Left colon (tissue), 2 donors: ENCODE data around the gene NCKAP1. TPM values are rescaled to one million over a fixed set of nuclear protein-coding genes. Genes with fewer than 3 reads are reported as not detected.

ENCODE experiments used
- ATAC-seq: fragments of 200-7000 bp; cut with Tn5 transposase; one replicate; pipeline ENCODE4 v1.9.1; 2020; ENCODE audit warnings: mild to moderate bottlenecking, moderate library complexity
- DNase-seq, 2 donors: peaks; one replicate each; pipeline ENCODE4 v3.0.0-alpha.2; 2020
- intact Hi-C, 2 donors: fragments of 100-400 bp; cut with DNase I in 1 of 2; cut with micrococcal nuclease in 1 of 2; formaldehyde crosslinking; loops; one replicate each; pipeline versions ENCODE4 v1.11.2 to v1.14.0; 2022; cut with DNase I, micrococcal nuclease
- long read RNA-seq: library from polyadenylated mRNA; unstranded; transcript quantifications from one replicate; pipeline ENCODE4 v2.0.0, GENCODE V29; 2021
- total RNA-seq, 2 donors: library from RNA; stranded (reverse); fragmentation: NEBNext Ultra II Directional; extraction: Animal tissue kit (Norgen Biotek cat#: 25700); gene quantifications; one replicate each; pipeline ENCODE4 v1.2.1, GENCODE V29; 2021
- donor health status: DM: no; HTN: no; CAD: no.
- donor health status: DM: yes; HTN: yes; CAD: no.

The NCKAP1 gene, protein sequence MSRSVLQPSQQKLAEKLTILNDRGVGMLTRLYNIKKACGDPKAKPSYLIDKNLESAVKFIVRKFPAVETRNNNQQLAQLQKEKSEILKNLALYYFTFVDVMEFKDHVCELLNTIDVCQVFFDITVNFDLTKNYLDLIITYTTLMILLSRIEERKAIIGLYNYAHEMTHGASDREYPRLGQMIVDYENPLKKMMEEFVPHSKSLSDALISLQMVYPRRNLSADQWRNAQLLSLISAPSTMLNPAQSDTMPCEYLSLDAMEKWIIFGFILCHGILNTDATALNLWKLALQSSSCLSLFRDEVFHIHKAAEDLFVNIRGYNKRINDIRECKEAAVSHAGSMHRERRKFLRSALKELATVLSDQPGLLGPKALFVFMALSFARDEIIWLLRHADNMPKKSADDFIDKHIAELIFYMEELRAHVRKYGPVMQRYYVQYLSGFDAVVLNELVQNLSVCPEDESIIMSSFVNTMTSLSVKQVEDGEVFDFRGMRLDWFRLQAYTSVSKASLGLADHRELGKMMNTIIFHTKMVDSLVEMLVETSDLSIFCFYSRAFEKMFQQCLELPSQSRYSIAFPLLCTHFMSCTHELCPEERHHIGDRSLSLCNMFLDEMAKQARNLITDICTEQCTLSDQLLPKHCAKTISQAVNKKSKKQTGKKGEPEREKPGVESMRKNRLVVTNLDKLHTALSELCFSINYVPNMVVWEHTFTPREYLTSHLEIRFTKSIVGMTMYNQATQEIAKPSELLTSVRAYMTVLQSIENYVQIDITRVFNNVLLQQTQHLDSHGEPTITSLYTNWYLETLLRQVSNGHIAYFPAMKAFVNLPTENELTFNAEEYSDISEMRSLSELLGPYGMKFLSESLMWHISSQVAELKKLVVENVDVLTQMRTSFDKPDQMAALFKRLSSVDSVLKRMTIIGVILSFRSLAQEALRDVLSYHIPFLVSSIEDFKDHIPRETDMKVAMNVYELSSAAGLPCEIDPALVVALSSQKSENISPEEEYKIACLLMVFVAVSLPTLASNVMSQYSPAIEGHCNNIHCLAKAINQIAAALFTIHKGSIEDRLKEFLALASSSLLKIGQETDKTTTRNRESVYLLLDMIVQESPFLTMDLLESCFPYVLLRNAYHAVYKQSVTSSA
- total RNA-seq = 100 to 1,000 TPM; 108 to 119 TPM
- long read RNA-seq, full-length matches to known transcripts = 84 of 106 reads
- long read RNA-seq, partial matches to known transcripts = 18 of 106 reads
- long read RNA-seq, other reads (novel, unspliced or antisense) = 4 of 106 reads

DNA sequence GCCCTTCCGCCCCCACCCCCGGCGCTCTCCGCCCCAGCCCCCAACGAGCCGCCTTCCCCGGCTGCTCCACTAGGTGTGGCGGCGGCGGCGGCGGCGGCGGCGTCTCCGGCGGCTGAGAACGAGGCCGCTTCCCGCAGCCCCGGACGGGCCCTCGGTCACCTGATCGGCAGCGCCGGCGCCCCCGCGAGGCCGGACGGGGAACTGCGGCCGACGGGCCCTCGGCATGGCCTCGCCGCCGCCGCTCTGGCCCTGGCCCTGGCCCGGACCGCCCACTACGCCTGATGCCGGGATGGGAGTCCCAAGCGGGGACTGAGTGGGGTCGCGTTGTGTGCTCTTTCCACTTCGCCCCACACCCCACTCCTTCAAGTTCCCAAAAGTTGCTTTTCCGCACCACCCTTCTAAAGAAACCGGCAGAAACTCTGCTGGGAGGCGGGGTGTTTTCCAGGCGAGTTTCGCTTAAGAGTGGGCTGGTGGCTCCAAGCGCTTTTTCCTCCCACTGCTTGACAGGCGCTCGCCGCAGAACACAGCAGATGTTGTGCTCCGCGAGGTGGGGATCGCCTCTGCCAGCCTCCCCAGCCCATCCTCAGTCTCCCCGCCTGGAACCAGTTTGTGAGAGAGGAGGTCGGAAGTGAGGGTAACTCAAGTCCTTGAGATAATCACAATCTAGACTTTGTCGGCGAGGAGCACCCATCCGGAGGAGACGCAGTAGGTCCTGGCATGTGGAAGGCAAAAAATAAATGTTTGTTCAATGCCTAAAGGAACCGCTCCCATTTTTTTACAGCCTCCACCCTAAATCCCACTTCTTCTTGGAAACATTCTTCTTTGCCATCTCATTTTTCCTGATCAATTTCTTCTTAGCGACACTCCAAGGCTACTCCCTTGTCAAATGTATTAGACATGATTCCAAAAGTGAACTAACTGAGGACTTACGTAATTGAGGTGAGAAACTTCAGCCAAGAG is at the start of gene NCKAP1:
Gene NCKAP1 (minus strand): TSS at position 117 of the 960 bp plus-strand sequence. CDS start 358 bp downstream, outside the sequence.
- intact Hi-C loops = no loop called here
- peak; percentile 87 to 92 for DNase-seq
- peak; percentile 87 for ATAC-seq

DNA sequence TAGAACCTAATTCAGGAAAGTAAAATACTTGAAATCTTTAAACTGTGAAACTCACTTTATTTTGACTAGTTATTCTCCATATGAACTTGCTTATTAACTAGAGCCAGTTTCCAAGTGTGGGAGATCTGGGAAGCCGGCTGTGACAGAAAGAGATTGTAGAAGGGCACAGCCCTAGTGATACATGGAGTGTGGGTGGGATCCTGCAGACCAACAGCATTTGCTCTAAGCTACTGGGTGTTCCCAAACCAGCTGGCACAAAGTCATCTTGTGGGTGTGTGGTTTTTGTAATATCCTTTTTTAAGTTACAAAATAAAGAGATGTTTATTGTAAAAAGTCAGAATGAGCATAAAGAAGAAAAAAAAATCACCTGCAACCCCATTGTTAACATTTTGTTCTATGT is 43.7 kb upstream of the NCKAP1 start:
- intact Hi-C loops = no loop called here
- ATAC-seq = no peak
- no peak for DNase-seq

DNA sequence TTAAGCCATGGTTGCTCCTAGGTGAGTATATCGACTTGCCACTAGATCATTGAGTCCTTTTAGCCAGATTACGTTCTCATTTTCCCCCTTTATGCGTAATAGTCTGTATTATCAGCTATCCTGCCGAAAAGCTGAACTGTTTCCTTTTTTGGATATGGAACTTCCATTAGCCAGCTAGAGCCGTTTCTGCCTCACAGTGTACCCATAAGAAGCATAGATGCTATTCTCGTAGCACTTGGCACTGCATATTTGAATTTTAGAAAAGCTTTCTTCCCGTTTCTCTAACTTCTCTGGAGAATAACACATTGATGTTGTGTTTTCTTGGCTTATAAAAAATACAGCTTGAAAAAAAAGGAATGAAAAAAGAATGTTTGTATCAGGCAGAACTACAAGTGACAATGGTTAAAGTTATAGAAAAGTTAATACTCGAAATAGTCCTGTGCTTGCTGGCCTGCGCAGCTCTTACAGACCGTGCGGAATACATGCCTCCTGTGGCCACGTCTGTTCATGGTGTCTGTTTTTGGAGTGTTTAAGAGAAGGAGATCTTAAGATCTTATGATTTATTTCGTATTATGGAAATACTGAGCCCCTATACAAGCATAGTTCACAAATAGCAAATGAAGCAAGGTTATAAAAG is 41.0 kb upstream of the NCKAP1 start:
- intact Hi-C loops = loop anchor here in 1 of 2 donors (5.0 kb wide), 1 partner anchor 43 kb away; the partner anchor contains the start of gene NUP35
- ATAC-seq (peak; percentile 42), DNase-seq (peak in 1 of 2 donors; percentile 26)

DNA sequence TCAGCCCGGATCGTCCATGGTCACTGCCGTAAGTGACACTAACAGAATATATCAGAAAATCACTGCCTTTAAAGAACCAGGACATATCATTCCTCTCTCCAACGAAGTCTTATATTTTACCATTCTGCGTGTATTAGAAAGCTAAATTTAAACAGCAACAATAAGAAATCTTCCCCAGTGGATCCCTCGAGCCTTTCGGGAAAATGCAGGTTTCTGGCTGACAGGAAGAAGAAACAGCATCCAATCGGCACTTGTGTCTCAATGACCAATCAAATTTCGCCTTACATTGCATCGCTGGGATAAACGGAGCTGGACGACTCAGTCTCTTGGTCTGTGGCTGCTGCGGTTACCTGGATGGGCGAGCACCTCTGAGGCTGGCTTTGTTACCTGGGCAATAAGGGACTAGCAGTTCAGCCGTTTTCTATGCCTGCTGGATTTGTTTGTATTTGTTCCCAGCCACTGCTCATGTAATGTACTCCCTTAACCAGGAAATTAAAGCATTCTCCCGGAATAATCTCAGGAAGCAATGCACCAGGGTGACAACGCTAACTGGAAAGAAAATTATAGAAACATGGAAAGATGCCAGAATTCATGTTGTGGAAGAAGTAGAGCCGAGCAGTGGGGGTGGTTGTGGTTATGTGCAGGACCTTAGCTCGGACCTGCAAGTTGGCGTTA is 40.3 kb upstream of the NCKAP1 start, which contains the start of gene DUSP19:
Gene DUSP19 (plus strand): TSS at position 284 of the 675 bp plus-strand sequence. CDS start 187 bp downstream, at position 471.
- DNase-seq (peak; percentile 87 to 89), ATAC-seq (peak; percentile 98)
- intact Hi-C loops = loop anchor here in 1 of 2 donors (5.0 kb wide), 1 partner anchor 44 kb away; the partner anchor contains the start of gene NUP35

DNA sequence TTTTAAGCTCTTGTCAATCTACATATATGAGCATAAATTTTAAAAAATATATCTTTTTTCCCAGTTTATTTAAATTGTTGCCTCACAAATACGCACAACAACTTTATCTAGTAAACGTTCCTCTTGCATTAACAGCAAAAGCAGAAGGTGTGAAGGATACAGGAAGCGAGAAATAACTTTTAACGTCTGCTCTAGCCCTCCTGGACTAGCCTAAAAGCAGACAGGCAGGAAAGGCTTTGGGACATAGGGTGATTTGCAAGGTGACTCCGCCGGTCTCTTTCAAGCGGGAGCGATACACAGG is 39.9 kb upstream of the NCKAP1 start:
- DNase-seq (peak; percentile 31 to 64), ATAC-seq (peak; percentile 76)
- intact Hi-C loops = loop anchor here in 1 of 2 donors (5.0 kb wide), 1 partner anchor 44 kb away; the partner anchor contains the start of gene NUP35

DNA sequence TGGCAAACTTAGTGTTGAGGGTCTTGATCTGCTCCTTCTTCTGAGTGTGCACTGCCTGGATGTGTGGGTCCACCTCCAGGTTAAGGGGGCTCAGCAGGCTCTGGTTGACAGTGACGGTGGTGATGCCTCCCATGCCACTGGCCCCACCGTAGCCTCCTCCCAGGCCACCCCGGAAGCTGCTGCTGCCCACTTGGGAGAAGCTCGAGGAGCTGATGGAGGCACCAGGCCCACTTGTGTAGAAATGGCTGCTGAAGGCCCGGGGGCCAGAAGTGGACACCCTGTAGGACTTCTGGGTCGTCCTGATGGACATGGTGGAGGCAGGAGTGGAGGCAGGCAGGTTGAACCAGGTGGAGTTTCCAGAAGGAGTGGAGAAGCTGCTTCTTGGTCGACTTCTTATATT is 33.9 kb upstream of the NCKAP1 start:
- ATAC-seq (no peak), DNase-seq (no peak)
- intact Hi-C loops = no loop called here

DNA sequence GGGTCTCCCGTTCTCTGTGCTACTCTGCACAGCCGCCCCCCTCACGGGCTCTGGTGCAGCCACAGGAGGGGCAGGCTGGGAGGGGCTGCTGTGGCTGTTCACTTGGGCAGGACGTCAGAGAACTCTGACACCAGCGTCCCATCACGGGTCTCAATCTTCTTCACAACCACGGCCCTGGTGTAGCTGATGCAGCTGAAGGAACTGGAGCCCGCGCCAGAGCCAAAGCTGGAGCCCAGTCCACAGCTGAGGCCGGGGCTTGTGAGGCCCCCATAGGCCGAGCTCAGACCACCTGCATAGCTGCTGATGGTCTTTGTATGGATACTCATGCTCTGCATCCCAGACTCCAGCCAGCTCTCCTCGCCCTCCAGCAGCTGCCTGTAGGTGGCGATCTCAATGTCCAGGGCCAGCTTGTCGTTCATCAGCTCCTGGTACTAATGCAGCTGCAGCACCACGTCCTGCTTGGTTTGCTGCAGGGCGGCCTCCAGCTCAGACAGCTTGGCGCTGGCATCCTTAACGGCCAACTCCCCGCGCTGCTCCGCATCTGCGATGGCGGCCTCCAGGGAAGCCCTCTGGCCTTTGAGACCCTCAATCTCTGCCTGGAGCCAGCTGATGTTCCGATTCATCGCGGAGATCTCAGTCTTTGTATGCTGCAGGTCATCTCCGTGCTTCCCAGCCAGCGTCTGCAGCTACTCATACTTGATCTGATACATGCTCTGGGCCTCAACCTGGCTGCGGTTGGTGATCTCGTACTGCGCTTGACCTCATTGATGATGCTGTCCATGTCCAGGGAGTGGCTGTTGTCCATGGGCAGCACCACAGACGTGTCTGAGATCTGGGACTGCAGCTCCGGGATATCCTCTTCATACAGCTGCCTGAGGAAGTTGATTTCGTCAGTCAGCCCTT is 32.9 kb upstream of the NCKAP1 start:
- ATAC-seq = no peak
- intact Hi-C loops = no loop called here
- peak in 1 of 2 donors; percentile 27 for DNase-seq

DNA sequence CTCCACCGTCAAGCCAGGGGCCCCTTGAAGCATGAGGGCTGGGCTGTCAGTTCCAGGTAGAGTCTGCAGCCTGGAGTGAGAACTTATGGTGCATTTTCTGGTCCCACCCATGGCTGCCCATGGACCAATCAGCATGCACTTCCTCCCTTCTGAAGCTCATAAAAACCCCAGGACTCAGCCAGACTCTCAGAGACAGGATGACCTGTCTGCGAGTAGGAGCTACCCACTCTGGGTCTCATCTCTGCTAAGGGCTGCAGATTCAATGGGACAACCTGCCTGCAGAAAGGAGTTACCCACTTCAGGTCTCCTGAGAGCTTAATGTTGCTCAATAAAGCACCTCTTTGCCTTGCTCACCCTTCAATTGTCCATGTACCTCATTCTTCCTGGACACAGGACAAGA is 30.9 kb upstream of the NCKAP1 start:
- DNase-seq = no peak
- intact Hi-C loops = no loop called here
- ATAC-seq = no peak

DNA sequence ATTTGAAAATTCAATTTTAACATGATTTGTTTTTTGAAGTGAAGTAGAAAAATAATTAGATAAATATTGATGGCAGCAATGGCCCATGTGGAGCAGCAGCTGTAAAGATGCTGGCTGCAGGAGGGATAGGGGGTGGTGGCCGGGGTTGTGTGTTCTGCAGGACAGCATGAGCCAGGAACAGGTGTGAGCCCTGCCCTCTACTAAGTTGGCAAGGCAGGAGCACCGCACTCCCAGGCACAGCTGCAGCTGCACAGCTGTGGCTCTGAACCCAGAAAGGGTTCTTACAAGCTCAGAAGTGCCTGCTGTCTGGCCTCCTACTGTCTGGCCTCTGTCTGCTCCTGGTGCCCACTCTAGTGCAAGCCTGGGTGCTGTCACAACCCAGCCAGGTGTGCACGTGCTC is 30.3 kb upstream of the NCKAP1 start:
- intact Hi-C loops = no loop called here
- no peak for ATAC-seq

DNA sequence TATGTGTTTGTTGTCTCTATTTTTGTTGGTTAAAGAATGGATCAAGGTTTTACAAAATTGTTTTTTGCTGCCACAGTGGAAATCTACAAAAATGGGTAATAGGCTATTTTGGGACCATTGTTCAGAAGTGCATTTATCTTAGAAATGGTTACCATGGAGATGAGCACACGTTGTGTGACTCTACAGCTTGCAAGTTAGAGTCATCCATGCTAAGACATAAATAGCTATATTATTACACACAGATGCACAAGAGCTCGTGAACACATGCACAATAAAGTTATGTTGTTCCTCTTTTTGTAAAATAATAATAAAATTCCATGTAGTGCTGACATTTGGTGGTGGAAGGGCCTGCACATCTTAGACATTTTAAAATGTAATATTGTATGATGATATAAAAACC is 24.8 kb upstream of the NCKAP1 start:
- no peak for DNase-seq
- intact Hi-C loops = no loop called here
- no peak for ATAC-seq

More for the DNA sequence above, 30.3 kb upstream of the NCKAP1 start:
- DNase-seq = no peak

DNA sequence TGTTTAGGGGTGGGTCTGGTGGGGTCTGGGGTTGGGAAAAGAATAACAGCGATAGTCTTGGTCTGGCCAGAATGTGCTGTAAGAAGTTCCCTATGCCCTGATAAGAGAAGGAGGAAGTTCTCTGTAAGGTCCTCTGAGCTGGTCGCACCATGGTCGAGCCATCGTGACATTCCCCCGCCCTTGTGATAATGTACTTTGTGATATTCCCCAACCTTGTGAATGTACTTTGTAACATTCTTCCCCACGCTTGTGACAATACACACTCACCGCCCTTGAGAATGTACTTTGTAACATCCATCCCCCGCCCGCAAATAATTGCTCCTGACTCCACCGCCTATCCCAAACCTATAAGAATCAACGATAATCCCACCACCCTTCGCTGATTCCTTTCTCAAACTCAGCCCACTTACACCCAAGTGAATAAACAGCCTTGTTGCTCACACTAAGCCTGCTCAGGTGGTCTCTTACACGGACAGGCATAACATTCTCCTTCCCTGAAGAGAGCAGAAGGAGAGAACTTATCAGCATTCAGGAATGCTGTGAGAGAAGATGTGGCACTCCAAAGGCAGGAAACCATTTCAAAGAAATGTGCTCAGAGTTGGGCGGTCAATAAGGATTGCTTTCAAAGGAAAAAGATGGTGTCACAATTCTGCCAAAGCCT is 22.4 kb upstream of the NCKAP1 start:
- DNase-seq (no peak), ATAC-seq (no peak)
- intact Hi-C loops = no loop called here

DNA sequence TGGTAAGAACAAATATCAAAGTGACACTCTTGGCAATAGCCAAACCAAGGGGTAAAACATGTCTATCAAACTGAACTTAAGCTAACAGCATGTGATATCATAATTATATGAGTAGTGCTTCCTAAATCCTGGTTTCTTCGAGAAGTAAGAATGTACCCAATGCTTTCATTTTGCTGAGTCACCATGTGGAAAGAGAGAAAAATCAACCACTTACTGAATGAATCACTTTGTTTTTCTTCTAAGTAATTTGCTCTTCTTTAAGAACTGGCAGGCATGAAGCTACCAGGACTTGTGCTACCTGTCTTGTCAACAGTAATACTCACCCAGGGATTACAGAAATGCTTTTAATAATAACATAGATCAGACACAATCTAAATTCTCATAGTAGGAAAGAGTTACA is 21.3 kb upstream of the NCKAP1 start:
- DNase-seq = no peak
- intact Hi-C loops = no loop called here
- ATAC-seq = no peak

DNA sequence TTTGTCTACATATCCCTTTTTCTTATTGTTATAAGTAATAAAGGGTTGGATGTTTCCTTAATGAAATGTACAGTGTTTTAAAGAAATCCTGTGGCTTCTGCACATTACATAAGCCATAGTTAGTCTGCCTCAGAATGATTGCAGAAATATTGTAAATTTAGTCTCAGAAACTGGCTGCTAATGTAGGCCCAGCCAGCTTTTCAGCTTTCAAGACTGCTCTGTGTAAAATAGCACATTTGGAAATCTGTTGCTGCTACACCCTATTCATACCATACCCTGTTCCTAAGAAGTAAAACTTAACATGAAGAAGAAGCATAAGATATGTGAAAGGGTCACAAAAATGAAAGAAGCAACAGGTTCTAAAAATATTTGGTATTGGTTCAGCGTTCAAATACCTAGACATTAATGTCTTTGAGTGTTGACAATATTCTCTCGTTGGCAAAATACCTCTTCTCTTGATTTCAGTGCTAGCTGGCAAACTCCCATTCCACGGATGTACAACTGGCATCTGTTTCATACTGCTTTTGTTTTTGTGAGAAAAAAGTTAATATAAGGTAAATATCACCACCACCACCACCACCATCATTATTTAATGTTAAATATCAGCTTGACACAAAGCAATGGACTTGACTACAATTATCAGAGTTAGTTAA is 19.2 kb upstream of the NCKAP1 start:
- DNase-seq (no peak), ATAC-seq (no peak)
- intact Hi-C loops = no loop called here

DNA sequence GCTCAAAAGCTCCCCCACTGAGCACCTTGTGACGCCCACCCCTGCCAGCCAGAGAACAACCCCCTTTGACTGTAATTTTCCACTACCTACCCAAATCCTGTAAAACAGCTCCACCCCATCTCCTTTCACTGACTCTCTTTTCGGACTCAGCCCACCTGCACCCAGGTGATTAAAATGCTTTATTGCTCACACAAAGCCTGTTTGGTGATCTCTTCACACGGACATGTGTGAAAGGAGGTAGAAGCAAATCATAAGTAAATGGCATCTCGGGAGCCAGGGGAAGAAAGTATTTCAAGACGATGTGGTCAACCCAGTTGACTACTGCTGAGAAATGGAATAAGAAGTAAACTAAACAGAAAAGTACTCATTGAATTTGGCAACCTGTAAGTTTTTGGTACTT is 11.2 kb upstream of the NCKAP1 start:
- intact Hi-C loops = no loop called here
- DNase-seq (no peak), ATAC-seq (no peak)
